ENCODE data around the gene PCGF2.

DNA sequence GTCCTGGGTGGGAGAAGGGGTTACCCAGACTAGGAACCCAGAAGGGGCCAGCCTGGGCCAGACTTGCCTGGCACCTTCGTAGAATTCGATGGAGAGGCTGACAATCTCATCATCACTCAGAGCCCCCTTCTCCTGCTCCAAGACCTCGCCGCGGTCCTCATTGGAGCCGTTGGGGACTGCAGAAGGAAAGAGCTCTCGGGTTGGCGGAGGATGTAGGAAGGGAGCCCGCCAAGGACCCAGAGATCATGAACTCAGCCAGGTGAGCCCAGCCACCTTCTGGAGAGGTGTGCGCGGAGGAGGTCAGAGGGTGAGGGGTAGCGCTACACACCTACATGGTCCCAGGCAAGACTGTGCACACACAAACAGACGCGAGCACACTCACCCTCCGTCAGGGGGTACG, 9.4 kb downstream of the PCGF2 start:
- no peak for TF ChIP-seq POLR2A (IDR thresholded peaks at IDR 0.05)
- TF ChIP-seq, protein P1, sequence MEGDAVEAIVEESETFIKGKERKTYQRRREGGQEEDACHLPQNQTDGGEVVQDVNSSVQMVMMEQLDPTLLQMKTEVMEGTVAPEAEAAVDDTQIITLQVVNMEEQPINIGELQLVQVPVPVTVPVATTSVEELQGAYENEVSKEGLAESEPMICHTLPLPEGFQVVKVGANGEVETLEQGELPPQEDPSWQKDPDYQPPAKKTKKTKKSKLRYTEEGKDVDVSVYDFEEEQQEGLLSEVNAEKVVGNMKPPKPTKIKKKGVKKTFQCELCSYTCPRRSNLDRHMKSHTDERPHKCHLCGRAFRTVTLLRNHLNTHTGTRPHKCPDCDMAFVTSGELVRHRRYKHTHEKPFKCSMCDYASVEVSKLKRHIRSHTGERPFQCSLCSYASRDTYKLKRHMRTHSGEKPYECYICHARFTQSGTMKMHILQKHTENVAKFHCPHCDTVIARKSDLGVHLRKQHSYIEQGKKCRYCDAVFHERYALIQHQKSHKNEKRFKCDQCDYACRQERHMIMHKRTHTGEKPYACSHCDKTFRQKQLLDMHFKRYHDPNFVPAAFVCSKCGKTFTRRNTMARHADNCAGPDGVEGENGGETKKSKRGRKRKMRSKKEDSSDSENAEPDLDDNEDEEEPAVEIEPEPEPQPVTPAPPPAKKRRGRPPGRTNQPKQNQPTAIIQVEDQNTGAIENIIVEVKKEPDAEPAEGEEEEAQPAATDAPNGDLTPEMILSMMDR (IDR thresholded peaks at IDR 0.05): no peak
